GM10847 (cell line): ENCODE measurements around the gene SIM2.

Experiments
- POLR2A ChIP-seq: IDR thresholded peaks from 2 replicates; pipeline ENCODE4 v1.6.1; 2011; ENCODE audit not compliant: insufficient read length; ENCODE audit errors: extremely low read depth

SIM2 gene

GRCh38 chr21:36704281-36704957, 5.5 kb downstream of the SIM2 start:
- no peak for TF ChIP-seq POLR2A

GRCh38 chr21:36704958-36705678, 6.2 kb downstream of the SIM2 start:
- TF ChIP-seq POLR2A, result no peak

DNA sequence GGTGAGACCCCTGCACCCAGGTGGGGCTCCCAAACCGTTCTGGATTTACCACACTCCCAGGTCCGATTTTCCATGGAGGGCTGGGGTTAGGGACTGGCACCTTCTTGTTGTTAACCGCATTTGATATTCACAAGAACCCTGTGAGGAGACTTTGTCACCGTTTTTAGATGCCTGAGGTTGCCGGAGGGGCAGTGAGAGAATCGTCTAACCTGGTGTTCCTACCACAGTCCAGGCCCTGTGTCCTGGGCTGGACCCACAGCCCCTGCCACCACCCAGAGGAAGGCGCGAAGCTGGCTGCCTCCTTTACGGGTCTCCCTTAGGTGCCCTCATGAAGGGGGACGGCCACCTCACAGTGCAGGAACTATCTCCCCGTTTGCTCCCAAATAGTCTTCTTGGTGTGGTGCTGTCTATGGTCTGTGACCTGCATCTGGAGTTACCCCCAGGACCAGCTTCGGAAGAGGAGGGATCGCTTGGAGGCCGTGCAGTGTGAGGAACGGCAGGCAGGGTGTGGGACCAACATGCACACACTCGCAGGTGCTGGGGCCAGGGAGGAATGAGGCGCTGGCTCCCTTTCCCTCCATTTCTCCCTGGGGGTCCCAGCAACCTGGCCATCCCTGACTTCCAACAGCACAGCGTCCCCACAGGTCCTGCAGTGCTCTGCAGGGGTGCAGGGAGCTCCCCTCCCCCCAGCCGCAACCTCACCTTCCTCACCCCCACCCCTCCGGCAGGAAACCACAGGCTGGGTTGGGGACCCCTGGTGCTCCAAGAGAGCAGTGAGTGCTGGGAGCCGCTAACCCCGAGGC, 7.0 kb downstream of the SIM2 start:
- TF ChIP-seq POLR2A, result no peak

DNA sequence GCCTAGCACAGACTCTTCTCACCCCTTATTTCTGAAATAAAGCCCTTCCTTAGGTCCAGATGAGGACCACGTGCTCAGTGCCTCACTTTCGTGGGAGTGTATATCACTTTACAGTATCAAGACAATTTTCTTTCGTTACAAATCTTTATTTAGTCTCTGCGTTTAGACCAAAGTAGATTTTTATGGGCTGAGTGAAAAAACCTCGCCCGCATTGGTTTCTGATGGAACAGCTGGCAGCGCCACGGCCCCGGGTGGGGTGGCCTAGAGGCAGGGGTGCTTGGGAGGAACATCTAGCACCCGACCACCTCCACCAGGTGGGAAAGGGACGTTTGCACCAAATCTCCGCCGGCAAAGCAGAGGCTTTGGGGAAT, 7.6 kb downstream of the SIM2 start:
- no peak for TF ChIP-seq POLR2A

GRCh38 chr21:36706951-36707762, 8.2 kb downstream of the SIM2 start:
- TF ChIP-seq POLR2A, result no peak

- no peak for TF ChIP-seq POLR2A
These were observed 8.9 kb downstream of the SIM2 start for GRCh38 chr21:36707763-36708285.

DNA sequence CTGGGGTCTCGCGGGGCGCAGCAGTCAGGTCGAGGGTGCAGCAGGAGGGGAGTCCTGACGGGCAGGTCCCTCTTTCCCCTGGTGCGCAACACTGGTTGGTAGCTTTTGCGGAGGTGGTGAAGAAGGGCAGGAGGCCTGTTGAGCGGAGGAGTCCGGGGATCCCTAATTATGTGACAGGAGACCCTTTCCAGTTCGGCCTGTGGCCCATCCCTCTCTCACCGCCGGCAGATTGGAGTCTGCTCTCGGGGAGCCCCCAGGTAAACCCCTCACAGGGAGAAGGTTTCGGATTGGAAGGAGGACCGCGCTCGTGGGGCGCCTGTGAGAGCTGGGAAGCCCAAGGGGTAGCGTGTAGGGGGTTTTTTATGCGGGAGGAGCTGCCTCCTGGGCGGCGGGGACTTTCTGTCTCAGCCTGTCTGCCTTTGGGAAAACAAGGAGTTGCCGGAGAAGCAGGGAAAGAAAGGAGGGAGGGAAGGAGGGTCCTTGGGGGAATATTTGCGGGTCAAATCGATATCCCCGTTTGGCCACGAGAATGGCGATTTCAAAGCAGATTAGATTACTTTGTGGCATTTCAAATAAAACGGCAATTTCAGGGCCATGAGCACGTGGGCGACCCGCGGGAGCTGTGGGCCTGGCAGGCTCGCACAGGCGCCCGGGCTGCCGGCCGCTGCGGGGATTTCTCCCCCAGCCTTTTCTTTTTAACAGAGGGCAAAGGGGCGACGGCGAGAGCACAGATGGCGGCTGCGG, 9.5 kb downstream of the SIM2 start:
- no peak for TF ChIP-seq POLR2A

DNA sequence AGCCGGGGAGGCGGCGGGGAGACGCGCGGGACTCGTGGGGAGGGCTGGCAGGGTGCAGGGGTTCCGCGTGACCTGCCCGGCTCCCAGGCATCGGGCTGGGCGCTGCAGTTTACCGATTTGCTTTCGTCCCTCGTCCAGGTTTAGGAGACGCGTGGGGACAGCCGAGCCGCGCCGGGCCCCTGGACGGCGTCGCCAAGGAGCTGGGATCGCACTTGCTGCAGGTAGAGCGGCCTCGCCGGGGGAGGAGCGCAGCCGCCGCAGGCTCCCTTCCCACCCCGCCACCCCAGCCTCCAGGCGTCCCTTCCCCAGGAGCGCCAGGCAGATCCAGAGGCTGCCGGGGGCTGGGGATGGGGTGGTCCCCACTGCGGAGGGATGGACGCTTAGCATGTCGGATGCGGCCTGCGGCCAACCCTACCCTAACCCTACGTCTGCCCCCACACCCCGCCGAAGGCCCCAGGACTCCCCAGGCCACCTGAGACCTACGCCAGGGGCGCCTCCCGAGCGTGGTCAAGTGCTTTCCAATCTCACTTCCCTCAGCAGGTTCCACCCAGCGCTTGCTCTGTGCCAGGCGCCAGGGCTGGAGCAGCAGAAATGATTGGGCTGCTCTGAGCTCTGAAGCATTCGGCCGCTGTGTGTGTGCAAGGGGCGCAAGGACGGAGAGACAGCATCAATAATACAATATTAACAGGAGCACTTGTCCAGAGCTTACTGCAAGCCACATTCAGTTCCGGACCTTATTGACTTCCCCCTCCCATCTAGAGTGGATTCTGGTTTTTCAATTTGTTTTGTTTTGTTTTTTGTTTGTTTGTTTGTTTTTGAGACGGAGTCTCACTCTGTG, 10.3 kb downstream of the SIM2 start:
- no peak for TF ChIP-seq POLR2A

GRCh38 chr21:36709868-36710728, 11.2 kb downstream of the SIM2 start:
- TF ChIP-seq POLR2A, result no peak

- TF ChIP-seq POLR2A, result no peak
These were observed 11.8 kb downstream of the SIM2 start for GRCh38 chr21:36710729-36711048.

DNA sequence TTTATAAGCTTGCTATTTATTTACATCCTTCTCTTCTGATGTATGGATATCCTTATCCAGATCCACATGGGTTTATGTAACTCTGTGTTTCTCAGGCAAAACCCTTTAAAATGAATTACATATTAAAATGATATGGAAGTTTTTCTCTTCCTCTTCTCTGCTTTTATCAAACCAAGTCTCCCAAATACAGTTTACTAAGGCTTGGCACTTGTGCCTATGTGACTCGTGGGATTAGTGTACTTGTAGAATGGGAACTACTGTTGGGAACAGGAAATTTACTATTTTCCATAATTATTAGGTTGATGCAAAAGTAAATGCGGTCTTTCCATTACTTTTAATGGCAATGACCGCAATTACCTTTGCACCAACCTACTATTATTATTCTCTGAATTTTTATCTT, 14.8 kb downstream of the SIM2 start:
- TF ChIP-seq POLR2A, result no peak

DNA sequence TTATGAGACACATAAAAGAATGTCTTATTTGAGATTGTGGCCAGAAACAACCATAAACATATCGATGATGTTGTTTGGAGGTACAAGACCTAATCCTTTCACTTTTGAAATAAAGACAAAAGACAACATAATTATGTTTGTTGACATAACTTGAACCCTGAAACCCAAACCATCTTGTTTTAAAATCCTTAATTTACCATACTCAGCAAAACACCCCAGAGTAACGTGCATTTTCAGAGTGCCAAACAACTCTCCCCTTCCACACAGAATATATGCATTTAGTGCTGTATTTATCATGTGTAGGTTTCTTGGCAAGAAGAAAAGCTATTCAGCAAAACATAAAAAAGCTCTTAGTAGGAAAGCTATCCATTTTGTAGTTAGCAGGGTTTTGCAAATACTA, 17.5 kb downstream of the SIM2 start:
- no peak for TF ChIP-seq POLR2A

- TF ChIP-seq POLR2A, result no peak
These were observed 17.9 kb downstream of the SIM2 start for GRCh38 chr21:36716836-36717235.
